ENCODE data around the gene AP1G2.
"Not testable (repeated sequence)": the region's sequence is repeated elsewhere in the genome, so short reads cannot be mapped to it uniquely, and the experiment has no call there.

The AP1G2 gene

GRCh38 chr14:23567186-23568020 lies at the start of gene AP1G2:
Gene AP1G2, minus strand, starts transcription at chr14:23567791. Its CDS starts 477 bp downstream, at chr14:23567314.
- DNase-seq (ENCODE audit: low read depth) = peak; percentile 79

GRCh38 chr14:23615856-23616255 lies 48.3 kb upstream of the AP1G2 start:
- DNase-seq (ENCODE audit: low read depth) = no peak

GRCh38 chr14:23614395-23614828 lies 46.8 kb upstream of the AP1G2 start:
- no peak for DNase-seq (ENCODE audit: low read depth)

GRCh38 chr14:23613242-23614070 lies 45.9 kb upstream of the AP1G2 start:
- DNase-seq (ENCODE audit: low read depth) = no peak

DNA sequence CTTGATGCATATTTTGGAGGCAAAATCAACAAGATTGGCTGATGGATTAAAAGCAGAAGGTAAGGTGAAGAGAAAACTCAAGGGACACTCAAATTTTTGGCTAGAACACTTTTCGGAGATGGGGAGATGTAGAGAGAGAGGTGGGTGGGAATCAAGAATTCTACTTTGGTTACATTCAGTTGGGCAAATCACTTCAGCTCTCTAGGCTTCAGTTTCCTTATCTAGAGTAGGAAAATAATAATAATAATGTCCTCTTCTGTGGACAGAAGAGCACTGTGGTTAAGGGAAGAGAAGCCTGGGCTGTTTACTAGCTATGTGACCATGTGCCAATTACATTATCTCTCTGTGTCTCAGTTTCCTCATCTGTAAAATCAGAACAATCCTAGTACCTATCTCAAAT lies 45.2 kb upstream of the AP1G2 start:
- DNase-seq (ENCODE audit: low read depth) = no peak

GRCh38 chr14:23612354-23612732 lies 44.8 kb upstream of the AP1G2 start:
- no peak for DNase-seq (ENCODE audit: low read depth)

GRCh38 chr14:23610815-23611289 lies 43.3 kb upstream of the AP1G2 start:
- no peak for DNase-seq (ENCODE audit: low read depth)

DNA sequence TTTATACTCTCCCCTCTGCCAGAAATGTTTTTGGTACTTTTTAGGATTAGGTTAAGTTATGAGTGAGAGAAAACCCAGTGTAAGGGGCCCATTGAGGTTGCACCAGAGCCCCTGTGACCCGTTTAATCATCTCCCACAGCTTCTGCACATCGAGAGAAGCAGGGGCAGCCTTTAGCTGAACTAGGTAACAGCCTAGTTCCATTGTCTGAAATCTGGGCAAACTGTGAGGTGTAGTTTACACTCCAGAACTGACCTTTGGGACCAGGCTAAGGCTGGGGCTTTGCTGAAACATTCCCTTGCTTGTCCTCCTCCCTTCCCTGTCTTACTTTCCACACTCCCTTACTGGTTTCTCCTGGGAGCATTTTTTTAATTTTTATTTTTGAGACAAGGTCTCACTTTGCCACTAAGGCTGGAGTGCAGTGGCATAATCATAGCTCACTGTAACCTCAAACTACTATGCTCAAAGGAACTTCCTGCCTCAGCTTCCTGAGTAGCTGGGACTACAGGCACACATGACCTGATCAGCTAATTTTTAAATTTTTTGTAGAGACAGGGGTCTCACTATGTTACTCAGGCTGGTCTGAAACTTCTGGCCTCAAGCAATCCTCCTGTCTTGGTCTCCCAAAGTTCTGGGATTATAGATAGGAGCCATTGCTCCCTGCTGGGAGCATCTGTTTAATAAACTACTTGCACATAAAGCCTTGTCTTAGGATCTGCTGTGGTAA lies 42.7 kb upstream of the AP1G2 start:
- no peak for DNase-seq (ENCODE audit: low read depth)

- DNase-seq (ENCODE audit: low read depth) = not testable (repeated sequence)
These were observed 42.0 kb upstream of the AP1G2 start for GRCh38 chr14:23609411-23610089.

- no peak for DNase-seq (ENCODE audit: low read depth)
These were observed 41.4 kb upstream of the AP1G2 start for GRCh38 chr14:23609001-23609400.

GRCh38 chr14:23608454-23608853 lies 40.9 kb upstream of the AP1G2 start:
- no peak for DNase-seq (ENCODE audit: low read depth)

DNA sequence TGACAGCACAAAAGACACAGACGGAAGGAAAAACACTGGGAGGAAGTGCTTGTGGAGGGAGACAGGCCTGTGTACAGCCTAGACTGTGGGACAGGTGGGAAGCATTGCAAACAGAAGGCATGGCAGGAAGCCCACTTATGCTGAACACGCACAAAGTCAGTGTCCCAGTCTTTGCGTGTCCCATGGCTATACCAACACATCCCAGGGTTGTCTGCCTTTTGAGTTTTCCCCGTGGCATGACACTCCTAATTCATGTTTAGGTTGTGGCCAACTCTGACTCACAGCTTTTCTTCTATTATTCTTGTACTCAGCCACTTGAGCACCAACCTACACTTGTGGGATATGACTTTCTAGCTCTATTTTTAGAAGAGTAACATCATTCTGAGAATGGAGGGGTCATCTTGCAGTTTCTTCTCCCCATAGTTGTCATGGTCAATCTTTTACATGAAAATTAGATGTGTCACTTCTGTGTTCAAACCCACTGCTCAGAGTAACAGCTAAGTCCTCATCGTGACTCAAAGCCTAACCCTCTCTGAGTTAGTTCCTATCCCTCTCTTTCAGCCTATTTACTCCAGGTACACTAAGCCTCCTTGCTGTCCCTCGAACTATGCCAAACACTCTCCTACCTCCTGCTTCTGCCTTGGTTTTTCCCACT lies 38.5 kb upstream of the AP1G2 start:
- DNase-seq (ENCODE audit: low read depth) = no peak

- no peak for DNase-seq (ENCODE audit: low read depth)
These were observed 37.1 kb upstream of the AP1G2 start for GRCh38 chr14:23604675-23605170.

DNA sequence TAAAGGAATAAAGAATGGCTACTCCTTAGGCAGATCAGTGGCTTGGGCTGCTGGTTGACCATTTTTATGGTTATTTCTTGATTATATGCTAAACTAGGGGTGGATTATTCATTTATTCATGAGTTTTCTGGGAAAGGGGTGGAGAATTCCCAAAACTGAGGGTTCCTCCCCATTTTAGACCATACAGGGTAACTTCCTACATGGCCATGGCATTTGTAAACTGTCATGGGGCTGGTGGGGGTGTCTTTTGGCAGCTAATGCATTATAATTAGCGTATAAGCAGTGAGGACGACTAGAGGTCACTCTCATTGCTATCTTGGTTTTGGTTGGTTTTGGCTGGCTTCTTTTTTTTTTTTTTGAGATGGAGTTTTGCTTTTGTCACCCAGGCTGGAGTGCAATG lies 36.6 kb upstream of the AP1G2 start:
- no peak for DNase-seq (ENCODE audit: low read depth)

DNA sequence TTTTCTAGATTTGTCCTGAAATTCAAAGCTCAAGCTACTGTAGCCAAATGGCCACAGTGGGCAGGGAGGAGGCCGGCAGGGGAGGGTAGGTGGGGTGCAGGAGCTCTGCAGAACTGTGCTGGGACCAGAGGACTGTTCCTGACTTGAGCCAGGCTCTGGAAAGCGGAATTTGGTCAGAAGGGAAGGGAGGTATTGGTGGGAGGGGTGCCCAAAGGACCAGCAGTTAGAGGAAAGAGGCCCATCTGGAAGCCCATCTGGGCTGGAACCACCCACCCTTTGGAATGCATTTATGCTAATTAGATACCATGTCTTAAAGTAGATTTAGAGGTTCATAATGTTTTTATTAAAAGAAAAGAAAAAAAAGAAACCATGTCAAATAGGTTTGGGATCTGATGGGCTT lies 35.5 kb upstream of the AP1G2 start:
- DNase-seq (ENCODE audit: low read depth) = no peak

- no peak for DNase-seq (ENCODE audit: low read depth)
These were observed 34.8 kb upstream of the AP1G2 start for GRCh38 chr14:23602181-23603095.

GRCh38 chr14:23601845-23602180 lies 34.2 kb upstream of the AP1G2 start:
- DNase-seq (ENCODE audit: low read depth) = no peak

GRCh38 chr14:23601424-23601823 lies 33.8 kb upstream of the AP1G2 start:
- DNase-seq (ENCODE audit: low read depth) = no peak

DNA sequence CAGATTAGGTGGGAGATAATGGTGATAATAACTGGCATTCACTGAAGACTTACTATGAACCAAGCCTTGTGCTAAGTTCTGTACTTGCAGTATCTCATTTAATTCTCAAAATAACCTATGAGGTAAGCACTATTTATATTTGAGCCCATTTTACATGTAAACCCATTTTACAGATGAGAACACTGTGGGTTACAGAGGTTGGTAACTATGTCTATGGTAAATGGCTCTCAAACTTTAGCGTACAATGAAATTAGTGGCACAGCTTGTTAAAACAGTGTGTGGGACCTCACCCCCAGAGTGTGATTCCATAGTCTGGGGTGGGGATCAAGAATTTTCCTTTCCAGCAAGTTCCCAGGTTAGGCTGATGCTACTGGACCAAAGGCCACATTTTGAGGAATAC lies 33.2 kb upstream of the AP1G2 start:
- DNase-seq (ENCODE audit: low read depth) = no peak

GRCh38 chr14:23600322-23600707 lies 32.7 kb upstream of the AP1G2 start:
- no peak for DNase-seq (ENCODE audit: low read depth)

Data from activated T-helper 9 cell treated with anti-CD3 and anti-CD28 coated beads, Interleukin-2, amount 50 U/mL, for 16 hours (primary cell).